HG03575 (cell line): Measurements from ENCODE around the gene CYP2F1.

Experiments used
- ATAC-seq: cut with Tn5 transposase; IDR thresholded peaks from one replicate; pipeline ENCODE4 v1.9.1; 2021; ENCODE audit not compliant: unreplicated experiment, insufficient number of reproducible peaks, low FRiP score; ENCODE audit errors: extremely low read depth

CYP2F1 gene

DNA sequence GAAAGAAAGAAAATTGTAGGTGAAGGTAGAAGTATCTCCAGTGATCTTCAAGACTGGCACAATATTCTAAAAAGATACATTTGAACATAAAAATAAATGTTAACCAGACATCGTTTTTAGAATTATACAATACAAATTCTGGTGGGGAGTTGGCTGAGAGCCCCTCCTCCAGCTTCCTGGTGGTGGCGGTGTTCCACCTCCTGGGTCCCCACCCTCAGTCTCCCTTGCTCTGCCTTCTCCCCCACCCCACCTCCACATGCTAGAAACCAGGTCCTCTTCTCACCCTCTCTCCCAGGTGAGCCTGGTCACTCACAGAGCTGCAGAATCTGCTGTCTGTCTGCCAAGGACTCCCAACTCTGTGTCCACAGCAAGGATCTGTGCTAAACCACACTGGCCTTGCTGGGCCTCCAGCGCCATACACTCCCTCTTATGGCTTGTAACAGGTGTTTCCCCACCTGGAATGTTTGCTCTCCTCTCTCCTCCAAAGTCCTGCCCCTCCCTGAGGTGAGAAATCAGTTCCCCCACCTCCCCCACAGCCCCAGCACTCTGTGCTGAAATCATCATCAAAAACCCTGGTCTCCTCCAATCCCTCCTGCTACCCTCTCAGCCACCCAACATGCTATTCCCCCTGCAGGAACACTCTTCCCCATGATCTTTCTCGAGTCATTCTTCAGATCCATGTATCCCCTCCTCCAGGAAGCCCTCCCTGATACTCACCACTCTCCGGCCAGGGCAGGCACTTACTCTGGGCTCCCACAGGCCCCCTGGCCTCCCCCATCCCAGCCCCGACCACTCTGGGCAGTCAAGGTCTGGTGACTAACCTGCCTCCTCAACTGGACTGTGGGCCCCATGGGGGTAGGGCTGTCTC, 58.3 kb downstream of the CYP2F1 start:
- ATAC-seq = no peak

DNA sequence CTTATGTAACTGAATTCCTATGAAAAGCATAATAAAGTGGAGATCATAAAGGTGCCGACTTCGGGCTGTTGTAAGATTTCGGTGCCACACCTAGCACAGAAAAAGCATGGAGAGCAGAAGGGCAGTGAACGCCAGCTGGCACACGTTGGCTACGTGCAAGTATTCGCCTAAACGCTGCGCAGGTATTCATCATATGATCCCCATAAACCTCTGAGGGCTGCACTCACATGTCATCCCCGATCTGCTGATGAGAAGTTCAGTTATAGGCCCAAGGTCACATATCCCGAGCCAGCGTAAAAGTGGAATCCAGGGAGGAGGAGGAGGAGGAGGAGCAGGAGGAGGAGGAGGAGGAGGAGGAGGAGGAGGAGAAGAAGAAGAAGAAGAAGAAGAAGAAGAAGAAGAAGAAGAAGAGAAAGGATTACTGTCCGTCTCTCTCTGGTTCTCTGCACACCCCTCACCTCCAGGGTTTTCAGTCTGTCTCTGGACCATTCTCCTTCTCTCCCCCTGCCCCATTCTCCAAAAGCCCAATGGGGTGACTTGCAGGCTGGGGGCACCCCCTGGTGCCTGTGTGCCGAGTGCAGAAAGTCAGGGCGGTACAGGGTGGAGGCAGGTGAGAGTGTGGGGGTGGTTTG, 60.2 kb downstream of the CYP2F1 start:
- ATAC-seq = no peak

DNA sequence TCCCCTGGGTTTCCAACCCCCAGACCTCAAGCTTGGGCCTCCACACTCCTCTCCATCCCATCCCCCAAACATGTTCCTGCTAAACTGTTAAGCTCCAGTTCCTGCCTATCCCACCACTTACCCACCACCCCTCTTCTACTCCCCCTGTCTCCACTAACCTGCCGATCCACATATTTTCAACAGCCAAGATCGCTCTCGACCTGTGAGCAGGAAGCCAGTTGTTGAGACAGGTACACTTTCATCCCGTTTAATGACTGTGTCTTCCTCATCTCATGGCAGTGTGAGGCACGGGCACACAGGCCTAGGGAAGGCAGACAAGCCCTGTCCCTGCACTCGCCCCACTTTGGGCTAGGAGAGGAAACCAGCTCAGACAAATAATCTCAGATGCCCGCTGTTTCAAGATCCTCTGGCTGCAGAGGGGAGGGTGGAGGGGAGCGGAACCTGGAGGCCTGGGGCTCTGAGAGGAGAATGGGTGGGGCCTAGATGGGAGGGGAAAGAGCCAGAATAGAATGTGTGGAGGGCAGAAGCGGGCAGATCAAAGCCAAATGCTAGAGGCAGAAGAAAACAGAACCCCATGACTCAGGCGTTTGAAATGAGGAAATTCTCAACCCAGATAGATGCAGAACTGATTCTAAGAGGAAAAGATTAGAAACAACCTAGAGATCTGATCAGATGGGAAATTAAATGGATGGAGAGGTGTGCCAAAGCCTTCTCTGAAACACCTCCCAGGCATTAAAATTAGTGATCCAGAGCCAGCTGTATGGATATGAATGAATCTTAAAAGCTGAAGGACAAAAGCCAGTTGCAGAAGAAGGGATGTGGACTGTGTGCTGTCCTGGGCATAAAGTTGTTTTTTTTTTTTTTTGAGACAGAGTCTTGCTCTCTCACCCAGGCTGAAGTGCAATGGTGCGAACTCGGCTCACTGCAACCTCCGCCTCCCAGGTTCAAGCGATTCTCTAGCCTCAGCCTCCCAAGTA, 61.9 kb downstream of the CYP2F1 start:
- ATAC-seq = no peak
